Naive B cell (primary cell): ENCODE results near the gene IMMP2L. TPM values are rescaled to one million over a fixed set of nuclear protein-coding genes. Genes with fewer than 3 reads are reported as not detected.

Source experiments
- ATAC-seq, 2 donors: fragments of 150-1000 bp; cut with Tn5 transposase; 2 replicates each; pipeline ENCODE4 v1.10.0; 2021; ENCODE audit warnings: low read depth in 2 of 2, mild to moderate bottlenecking in 2 of 2, moderate library complexity in 2 of 2
- DNase-seq: peaks from one replicate; pipeline ENCODE4 v3.0.0; 2022
- H3K27ac Mint-ChIP-seq, 6 donors: one replicate each; pipeline ENCODE4 v1.8.0; 2020 to 2022; ENCODE audit warnings: mild to moderate bottlenecking in 6 of 6, mixed read lengths in 6 of 6, moderate library complexity in 5 of 6, inconsistent platforms in 2 of 6
- H3K27me3 Mint-ChIP-seq, 3 donors: one replicate each; pipeline ENCODE4 v1.8.0; 2021 to 2022; ENCODE audit warnings: mixed read lengths in 3 of 3, mild to moderate bottlenecking in 1 of 3
- H3K36me3 Mint-ChIP-seq, 2 donors: one replicate each; pipeline ENCODE4 v1.8.0; 2020 to 2022; ENCODE audit warnings: mixed read lengths in 2 of 2, inconsistent platforms in 1 of 2, mild to moderate bottlenecking in 1 of 2
- H3K4me1 Mint-ChIP-seq, 3 donors: one replicate each; pipeline ENCODE4 v1.8.0; 2020 to 2022; ENCODE audit warnings: mixed read lengths in 3 of 3, inconsistent platforms in 1 of 3, mild to moderate bottlenecking in 1 of 3, moderate library complexity in 1 of 3
- H3K4me3 Mint-ChIP-seq, 8 donors: one replicate each; pipeline ENCODE4 v1.8.0; 2020 to 2022; ENCODE audit warnings: mild to moderate bottlenecking in 8 of 8, mixed read lengths in 8 of 8, moderate library complexity in 8 of 8, inconsistent platforms in 2 of 8
- H3K9me3 Mint-ChIP-seq, 7 donors: one replicate each; pipeline ENCODE4 v1.8.0; 2020 to 2022; ENCODE audit warnings: mixed read lengths in 7 of 7, mild to moderate bottlenecking in 5 of 7, inconsistent platforms in 2 of 7, moderate library complexity in 1 of 7
- polyA plus RNA-seq, 6 donors: library from polyadenylated mRNA; unstranded; fragments of 300-500 nt; fragmentation: Illumina TruSeq; gene quantifications; one replicate each; pipeline ENCODE4 v1.2.3, GENCODE V29; 2021; ENCODE audit warnings: low read depth in 6 of 6

IMMP2L gene
- polyA plus RNA-seq, 6 donors from 2014 or later = 14.9 to 34.0 (median 25.9) TPM

DNA sequence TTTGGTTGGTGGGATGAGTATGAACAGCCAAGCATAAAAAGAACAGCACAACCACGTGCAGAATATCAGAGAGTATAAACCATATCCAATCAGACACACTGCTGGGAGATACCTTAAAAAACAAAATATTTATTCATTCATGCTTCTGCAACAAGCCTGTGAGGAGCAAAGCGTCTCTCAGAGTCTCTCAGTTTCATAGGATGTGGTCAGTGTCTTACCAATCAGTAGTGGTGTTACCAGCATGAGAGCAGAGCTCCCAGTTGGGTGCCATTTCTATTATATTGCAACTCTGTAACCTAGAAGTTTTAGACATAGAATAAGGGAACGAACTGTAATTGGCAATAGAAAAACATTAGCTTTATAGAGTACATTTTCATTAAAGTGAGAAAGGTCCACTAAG is 917.2 kb downstream of the IMMP2L start:
- H3K4me1 Mint-ChIP-seq = no peaks in the 10 kb centered on the region
- no peaks in the 10 kb centered on the region for H3K27me3 Mint-ChIP-seq
- H3K4me3 Mint-ChIP-seq = no peak overlapping the region
- H3K9me3 Mint-ChIP-seq = peaks cover 0 to 6% (median 1%) of the 10 kb centered on the region in 7 donors
- no peak for ATAC-seq
- DNase-seq = no peak
- H3K36me3 Mint-ChIP-seq = no peaks in the 10 kb centered on the region
- no peak overlapping the region for H3K27ac Mint-ChIP-seq

DNA sequence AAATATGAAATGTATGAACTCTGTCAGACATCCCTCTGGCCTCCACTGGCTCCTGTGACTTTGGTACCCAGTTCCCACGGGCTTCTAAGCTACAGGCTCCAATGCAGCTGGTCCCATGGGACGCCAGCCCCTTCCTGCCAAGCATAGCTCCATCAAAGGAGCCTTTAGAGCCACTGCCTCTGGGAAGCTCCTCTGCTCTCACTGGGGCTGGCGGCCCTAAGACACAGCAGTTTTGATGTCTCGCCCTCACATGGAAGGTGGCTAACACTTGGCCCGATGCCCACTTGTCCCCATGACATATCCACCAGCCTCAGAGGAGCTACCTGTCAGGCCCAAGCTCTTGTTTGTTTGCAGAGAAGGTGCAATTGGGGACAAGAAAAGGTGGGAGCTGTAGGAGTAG is 925.0 kb downstream of the IMMP2L start:
- Mint-ChIP-seq H3K4me1 (no peaks in the 10 kb centered on the region), H3K4me3 (no peak overlapping the region), H3K27me3 (no peaks in the 10 kb centered on the region), H3K27ac (no peak overlapping the region), H3K9me3 (peaks cover 2 to 24% (median 9%) of the 10 kb centered on the region in 7 donors), H3K36me3 (no peaks in the 10 kb centered on the region)
- ATAC-seq (no peak), DNase-seq (no peak)

GRCh38 chr7:110633313-110633712 is 929.0 kb downstream of the IMMP2L start:
- no peak for ATAC-seq
- H3K9me3 Mint-ChIP-seq = peaks cover 2 to 19% (median 7%) of the 10 kb centered on the region in 7 donors
- no peak overlapping the region for H3K4me3 Mint-ChIP-seq
- DNase-seq = no peak
- no peaks in the 10 kb centered on the region for H3K36me3 Mint-ChIP-seq
- no peaks in the 10 kb centered on the region for H3K27me3 Mint-ChIP-seq
- no peaks in the 10 kb centered on the region for H3K4me1 Mint-ChIP-seq
- no peak overlapping the region for H3K27ac Mint-ChIP-seq

DNA sequence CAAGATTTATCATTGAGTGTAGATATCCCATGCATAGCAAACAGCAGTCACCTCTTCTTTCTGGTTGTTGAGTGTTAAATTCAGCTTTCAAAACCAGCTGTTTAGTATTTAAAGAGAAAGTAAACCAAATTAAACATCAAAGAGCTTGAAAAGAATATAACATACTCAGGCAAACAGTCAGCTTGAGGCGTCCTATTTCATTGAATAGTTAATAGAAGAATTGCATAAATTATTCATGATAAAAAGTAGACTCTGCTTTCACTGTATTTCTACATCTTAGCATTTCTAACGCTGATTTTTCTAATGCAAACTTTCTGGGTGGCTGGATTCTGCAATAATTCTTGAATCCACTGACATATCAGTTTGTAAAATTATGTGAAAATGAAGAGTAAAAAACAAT is 935.9 kb downstream of the IMMP2L start:
- no peak for DNase-seq
- Mint-ChIP-seq H3K4me1 (no peaks in the 10 kb centered on the region), H3K9me3 (peaks cover 0 to 8% (median 0%) of the 10 kb centered on the region in 7 donors), H3K36me3 (no peaks in the 10 kb centered on the region), H3K27me3 (no peaks in the 10 kb centered on the region), H3K27ac (no peak overlapping the region), H3K4me3 (no peak overlapping the region)
- ATAC-seq = no peak

GRCh38 chr7:110625294-110625693 is 937.0 kb downstream of the IMMP2L start:
- H3K27me3 Mint-ChIP-seq = no peaks in the 10 kb centered on the region
- no peaks in the 10 kb centered on the region for H3K36me3 Mint-ChIP-seq
- DNase-seq (no peak), ATAC-seq (no peak)
- peaks cover 0 to 4% (median 0%) of the 10 kb centered on the region in 7 donors for H3K9me3 Mint-ChIP-seq
- H3K4me1 Mint-ChIP-seq = no peaks in the 10 kb centered on the region
- no peak overlapping the region for H3K4me3 Mint-ChIP-seq
- H3K27ac Mint-ChIP-seq = no peak overlapping the region

DNA sequence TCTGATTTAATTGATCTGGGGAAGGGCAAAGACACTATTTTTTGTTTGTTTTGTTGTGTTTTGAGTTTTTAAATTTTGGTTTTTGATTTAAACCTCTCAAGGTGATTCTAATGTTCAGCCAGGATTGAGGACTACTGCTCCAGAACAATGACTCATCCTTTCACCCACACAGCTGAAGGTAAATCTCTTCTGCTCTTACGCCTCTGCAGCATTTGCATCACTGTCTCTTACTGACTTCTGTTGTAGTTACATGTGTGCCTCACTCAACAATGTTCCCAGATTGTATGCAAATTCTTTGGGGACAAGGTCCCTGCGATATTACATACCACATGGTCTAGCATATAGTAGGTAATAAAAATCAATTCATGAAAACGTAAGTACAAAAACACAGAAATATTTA is 938.9 kb downstream of the IMMP2L start:
- H3K4me3 Mint-ChIP-seq = no peak overlapping the region
- no peaks in the 10 kb centered on the region for H3K27me3 Mint-ChIP-seq
- no peaks in the 10 kb centered on the region for H3K36me3 Mint-ChIP-seq
- ATAC-seq = no peak
- DNase-seq = no peak
- no peak overlapping the region for H3K27ac Mint-ChIP-seq
- H3K9me3 Mint-ChIP-seq = peaks cover 0 to 4% (median 0%) of the 10 kb centered on the region in 7 donors
- no peaks in the 10 kb centered on the region for H3K4me1 Mint-ChIP-seq

DNA sequence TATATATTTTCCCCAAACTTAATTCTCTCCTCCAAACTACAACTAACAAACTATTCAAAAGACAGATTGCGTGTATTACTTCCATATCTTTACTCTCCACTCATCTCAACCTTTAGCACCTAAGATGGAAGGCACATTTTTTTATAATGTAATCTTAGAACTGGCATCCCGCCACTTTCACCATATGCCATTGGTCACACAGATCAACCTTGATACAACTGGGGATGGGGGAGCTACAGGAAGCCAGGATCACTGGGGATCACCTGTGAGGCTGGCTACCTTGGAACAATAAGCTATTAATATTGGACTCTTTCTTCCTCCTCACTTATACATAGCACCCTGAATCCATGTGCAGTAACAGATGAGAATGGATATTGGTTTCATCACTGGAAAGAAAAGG is 941.0 kb downstream of the IMMP2L start:
- peaks cover 0 to 4% (median 4%) of the 10 kb centered on the region in 7 donors for H3K9me3 Mint-ChIP-seq
- H3K36me3 Mint-ChIP-seq = no peaks in the 10 kb centered on the region
- peak overlapping the region in 1 of 8 donors; percentile 23 for H3K4me3 Mint-ChIP-seq
- H3K27ac Mint-ChIP-seq = no peak overlapping the region
- ATAC-seq (no peak), DNase-seq (no peak)
- H3K4me1 Mint-ChIP-seq = no peaks in the 10 kb centered on the region
- H3K27me3 Mint-ChIP-seq = no peaks in the 10 kb centered on the region

DNA sequence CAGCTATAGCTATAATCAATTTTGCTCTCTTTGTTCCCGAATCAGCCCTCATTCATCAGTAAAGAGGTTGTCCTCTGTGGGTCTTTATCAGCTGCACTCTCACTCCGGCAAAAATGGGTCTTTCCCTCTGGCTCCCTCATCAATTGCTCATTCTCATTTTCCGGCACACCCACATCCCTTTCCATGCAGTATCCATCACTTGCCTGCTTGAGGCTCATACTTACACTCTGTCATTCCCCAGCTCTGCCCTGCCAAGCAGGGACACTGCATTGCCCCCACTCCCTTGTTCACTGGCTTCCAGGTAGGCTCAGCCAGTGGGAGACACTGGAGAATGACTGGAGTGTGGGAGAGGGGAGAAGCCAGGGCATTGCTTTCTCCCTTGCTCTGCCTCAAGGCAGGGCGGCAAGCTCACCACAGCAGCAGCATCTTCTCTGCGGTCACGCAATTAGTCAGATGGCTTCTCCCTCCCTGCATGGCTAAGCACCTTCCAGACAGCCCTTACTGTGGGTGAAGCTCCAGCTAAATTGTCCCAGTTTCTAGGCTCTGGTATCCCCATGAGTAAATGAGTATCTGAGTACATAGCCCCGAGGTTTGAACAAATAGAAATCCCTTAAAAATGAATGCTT is 942.1 kb downstream of the IMMP2L start:
- H3K4me1 Mint-ChIP-seq = no peaks in the 10 kb centered on the region
- H3K27me3 Mint-ChIP-seq = no peaks in the 10 kb centered on the region
- H3K9me3 Mint-ChIP-seq = peaks cover 3 to 14% (median 5%) of the 10 kb centered on the region in 7 donors
- no peak overlapping the region for H3K4me3 Mint-ChIP-seq
- ATAC-seq (no peak), DNase-seq (no peak)
- no peaks in the 10 kb centered on the region for H3K36me3 Mint-ChIP-seq
- no peak overlapping the region for H3K27ac Mint-ChIP-seq
